ENCODE data around the gene MEIS2. TPM values are rescaled to one million over a fixed set of nuclear protein-coding genes. Genes with fewer than 3 reads are reported as not detected.

The MEIS2 gene
- total and polyA plus RNA-seq, 2 donors (not counting 3 experiments of a cell fraction or from before 2014, with no cell fraction given), result 22.5 to 26.2 TPM

DNA sequence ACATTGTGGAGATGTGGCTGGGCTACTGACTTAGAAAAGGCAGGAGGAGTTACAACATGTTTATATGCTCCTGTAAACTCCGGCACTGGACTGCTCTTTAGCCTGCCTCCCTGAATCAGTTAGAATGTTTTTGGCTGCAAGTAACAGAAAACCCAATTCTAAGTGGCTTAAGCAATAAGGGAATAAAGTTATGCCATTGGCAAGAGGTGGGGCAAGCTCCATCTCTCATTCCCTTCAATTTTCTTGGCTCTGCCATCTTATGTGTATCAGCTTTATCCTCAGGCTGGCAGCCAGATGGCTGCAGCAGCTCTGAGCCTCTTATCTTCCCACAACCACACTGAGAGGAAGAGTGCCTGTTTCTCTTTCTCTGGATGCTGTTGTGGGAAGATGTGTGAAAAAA, 22.4 kb upstream of the MEIS2 start:
- no peak overlapping the region for H3K27ac ChIP-seq (ENCODE audit: insufficient read depth, low read depth, low read length)
- intact Hi-C loops (cut with micrococcal nuclease), result no loop called here
- H3K4me1 ChIP-seq (ENCODE audit: control insufficient read depth, extremely low read depth, insufficient read depth, low read length), result no peaks in the 10 kb centered on the region
- H3K4me2 ChIP-seq (ENCODE audit: insufficient read depth, low read length), result no peak overlapping the region
- H2AFZ ChIP-seq (ENCODE audit: low read depth, low read length), result no peak overlapping the region
- H3K9ac ChIP-seq (replicated peaks; ENCODE audit: extremely low read depth, insufficient read depth, low read length), result no peak overlapping the region
- H3K79me2 ChIP-seq (ENCODE audit: control insufficient read depth, insufficient read depth, low read length), result no peaks in the 10 kb centered on the region
- no peaks in the 10 kb centered on the region for H3K9me1 ChIP-seq (replicated peaks; ENCODE audit: control insufficient read depth, extremely low read depth, insufficient read depth, low read length)
- H3K9me3 ChIP-seq (replicated peaks; ENCODE audit: control insufficient read depth, insufficient read depth, low read length), result no peaks in the 10 kb centered on the region
- POLR2A ChIA-PET, result no interaction called here
- peaks cover 6 to 16% of the 10 kb centered on the region in 2 experiments for H3K27me3 ChIP-seq (ENCODE audit: control insufficient read depth in 2 of 2, insufficient read depth in 2 of 2, low read length in 2 of 2)
- FAIRE-seq (no peak), DNase-seq (ENCODE audit: low read depth, low spot score) (no peak)
- dilution Hi-C loops (cut with MboI; ENCODE audit: extremely low pct_ligation_motif_present, low sequenced_read_pairs), result no loop called here
- BruUV-seq (replicated peaks), result no TSS peak
- no peak overlapping the region for H3K4me3 ChIP-seq (replicated peaks in 1 of 3; ENCODE audit: insufficient read depth in 1 of 3, low read depth in 1 of 3, low read length in 3 of 3)
- H3K36me3 ChIP-seq (ENCODE audit: control insufficient read depth in 2 of 2, extremely low read depth in 1 of 2, insufficient read depth in 2 of 2, low read length in 2 of 2), result no peaks in the 10 kb centered on the region
- no peak for TF ChIP-seq GATA2 (IDR thresholded peaks at IDR 0.05; ENCODE audit: insufficient read depth, insufficient read length, low read depth, low read length)
- TF ChIP-seq MYC (IDR thresholded peaks at IDR 0.05; ENCODE audit: low read depth, low read length), result no peak
- no peak for TF ChIP-seq JUN (IDR thresholded peaks at IDR 0.05; ENCODE audit: borderline replicate concordance, insufficient read depth, insufficient read length, low read depth)
- TF ChIP-seq, protein P1, sequence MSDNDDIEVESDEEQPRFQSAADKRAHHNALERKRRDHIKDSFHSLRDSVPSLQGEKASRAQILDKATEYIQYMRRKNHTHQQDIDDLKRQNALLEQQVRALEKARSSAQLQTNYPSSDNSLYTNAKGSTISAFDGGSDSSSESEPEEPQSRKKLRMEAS (IDR thresholded peaks at IDR 0.05; ENCODE audit: insufficient read depth, insufficient read length), result no peak
- no peak for TF ChIP-seq POLR2AphosphoS5 (IDR thresholded peaks at IDR 0.05; ENCODE audit: insufficient read depth, low read depth, low read length)
- TF ChIP-seq, protein P2, sequence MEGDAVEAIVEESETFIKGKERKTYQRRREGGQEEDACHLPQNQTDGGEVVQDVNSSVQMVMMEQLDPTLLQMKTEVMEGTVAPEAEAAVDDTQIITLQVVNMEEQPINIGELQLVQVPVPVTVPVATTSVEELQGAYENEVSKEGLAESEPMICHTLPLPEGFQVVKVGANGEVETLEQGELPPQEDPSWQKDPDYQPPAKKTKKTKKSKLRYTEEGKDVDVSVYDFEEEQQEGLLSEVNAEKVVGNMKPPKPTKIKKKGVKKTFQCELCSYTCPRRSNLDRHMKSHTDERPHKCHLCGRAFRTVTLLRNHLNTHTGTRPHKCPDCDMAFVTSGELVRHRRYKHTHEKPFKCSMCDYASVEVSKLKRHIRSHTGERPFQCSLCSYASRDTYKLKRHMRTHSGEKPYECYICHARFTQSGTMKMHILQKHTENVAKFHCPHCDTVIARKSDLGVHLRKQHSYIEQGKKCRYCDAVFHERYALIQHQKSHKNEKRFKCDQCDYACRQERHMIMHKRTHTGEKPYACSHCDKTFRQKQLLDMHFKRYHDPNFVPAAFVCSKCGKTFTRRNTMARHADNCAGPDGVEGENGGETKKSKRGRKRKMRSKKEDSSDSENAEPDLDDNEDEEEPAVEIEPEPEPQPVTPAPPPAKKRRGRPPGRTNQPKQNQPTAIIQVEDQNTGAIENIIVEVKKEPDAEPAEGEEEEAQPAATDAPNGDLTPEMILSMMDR (IDR thresholded peaks at IDR 0.05; ENCODE audit: extremely low read depth in 1 of 2, insufficient read depth in 1 of 2, low read depth in 1 of 2, low read length in 2 of 2), result no peak
- no peak for TF ChIP-seq FOS (IDR thresholded peaks at IDR 0.05; ENCODE audit: borderline replicate concordance, insufficient read depth, low read length)
- TF ChIP-seq EZH2 (IDR thresholded peaks at IDR 0.05; ENCODE audit: borderline replicate concordance, low read depth, low read length, severe bottlenecking), result no peak
- no peaks in the 10 kb centered on the region for H4K20me1 ChIP-seq (replicated peaks; ENCODE audit: control insufficient read depth, extremely low read depth, insufficient read depth, low read length)
- CTCF ChIA-PET, result interaction anchor here (0.9 to 2.1 kb wide), 4 partner anchors 9 to 239 kb away, joined by 3 to 9 read pairs (median 5); no protein-coding TSS in a partner anchor
